Medulla oblongata (tissue), 1 donor: ENCODE data around the gene SRA1.

Experiments used
- DNase-seq: peaks from one replicate; pipeline ENCODE4 v3.0.0-alpha.2; 2015; ENCODE audit errors: extremely low spot score

The SRA1 gene

DNA sequence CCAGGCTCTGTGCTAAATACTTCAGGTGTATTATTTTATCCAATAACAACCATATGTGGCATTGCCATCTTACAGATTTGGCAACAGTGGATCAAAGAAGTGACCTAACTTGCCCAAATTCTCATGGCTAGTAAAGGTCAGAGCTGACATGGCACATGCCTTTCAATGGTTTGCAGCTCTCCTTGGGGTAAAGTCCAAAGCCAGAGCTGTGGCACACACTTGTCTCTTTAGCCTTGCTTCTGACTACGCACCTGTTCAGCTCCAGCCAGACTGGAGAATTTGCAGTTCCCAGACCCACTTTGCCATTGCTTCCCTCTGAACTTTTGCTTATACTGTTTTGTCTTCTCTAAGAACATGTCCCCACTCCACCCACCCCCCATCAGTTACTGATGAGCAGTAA, 13.2 kb upstream of the SRA1 start:
- no peak for DNase-seq

DNA sequence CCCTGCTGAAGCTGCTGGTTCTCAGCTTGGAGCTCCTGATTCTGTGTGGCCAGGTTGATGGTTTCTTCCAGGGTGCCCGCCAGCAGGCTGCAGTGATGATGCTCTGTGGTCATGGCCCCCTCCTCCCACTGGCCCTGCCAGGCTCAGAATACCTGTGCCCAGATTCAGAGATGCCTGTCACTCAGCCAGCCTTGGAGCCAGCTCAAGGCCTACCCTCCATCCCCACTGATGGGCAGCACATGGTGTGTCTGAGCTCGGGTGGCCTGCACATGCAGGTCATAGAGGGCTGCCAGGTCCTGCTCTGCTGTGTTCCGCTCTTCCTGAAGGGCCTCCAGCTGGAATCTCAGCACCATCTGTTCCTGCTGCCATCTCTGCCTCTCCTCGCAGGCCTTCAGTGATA, 12.8 kb upstream of the SRA1 start:
- no peak for DNase-seq

DNA sequence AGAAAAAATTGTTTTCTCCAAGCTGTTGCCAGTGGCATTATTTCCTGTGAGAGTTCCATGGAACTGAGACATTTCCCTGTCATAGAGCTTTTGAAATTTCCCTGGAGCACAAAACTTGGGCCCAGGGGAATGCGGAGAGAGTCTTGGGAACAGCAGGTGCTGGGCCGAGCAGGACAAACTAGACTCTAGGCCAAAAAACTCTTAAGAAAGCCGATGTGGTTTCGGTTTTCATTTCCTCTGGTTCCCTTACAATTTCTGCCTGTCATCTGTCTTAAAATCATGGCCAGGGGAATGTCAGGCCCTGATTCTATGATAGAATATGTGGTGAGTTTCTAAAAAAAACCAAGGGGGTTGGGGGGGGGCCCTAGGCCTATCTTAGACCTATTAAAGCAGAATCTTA, 11.9 kb upstream of the SRA1 start:
- DNase-seq, result peak; percentile 79

DNA sequence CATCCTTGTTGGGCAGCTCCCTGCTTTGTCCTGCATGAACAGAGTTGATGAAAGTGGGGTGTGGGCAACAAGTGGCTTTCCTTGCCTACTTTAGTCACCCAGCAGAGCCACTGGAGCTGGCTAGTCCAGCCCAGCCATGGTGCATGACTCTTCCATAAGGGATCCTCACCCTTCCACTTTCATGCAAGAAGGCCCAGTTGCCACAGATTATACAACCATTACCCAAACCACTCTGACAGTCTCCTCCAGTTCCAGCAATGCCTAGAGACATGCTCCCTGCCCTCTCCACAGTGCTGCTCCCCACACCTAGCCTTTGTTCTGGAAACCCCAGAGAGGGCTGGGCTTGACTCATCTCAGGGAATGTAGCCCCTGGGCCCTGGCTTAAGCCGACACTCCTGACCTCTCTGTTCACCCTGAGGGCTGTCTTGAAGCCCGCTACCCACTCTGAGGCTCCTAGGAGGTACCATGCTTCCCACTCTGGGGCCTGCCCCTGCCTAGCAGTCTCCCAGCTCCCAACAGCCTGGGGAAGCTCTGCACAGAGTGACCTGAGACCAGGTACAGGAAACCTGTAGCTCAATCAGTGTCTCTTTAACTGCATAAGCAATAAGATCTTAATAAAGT, 11.3 kb upstream of the SRA1 start:
- no peak for DNase-seq

DNA sequence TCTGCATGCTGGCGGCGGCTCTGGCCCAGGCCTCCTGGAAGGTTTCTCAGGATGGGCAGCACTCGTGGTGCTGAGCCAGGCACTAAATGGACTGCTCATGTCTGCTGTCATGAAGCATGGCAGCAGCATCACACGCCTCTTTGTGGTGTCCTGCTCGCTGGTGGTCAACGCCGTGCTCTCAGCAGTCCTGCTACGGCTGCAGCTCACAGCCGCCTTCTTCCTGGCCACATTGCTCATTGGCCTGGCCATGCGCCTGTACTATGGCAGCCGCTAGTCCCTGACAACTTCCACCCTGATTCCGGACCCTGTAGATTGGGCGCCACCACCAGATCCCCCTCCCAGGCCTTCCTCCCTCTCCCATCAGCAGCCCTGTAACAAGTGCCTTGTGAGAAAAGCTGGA, 10.6 kb upstream of the SRA1 start:
- DNase-seq, result no peak

DNA sequence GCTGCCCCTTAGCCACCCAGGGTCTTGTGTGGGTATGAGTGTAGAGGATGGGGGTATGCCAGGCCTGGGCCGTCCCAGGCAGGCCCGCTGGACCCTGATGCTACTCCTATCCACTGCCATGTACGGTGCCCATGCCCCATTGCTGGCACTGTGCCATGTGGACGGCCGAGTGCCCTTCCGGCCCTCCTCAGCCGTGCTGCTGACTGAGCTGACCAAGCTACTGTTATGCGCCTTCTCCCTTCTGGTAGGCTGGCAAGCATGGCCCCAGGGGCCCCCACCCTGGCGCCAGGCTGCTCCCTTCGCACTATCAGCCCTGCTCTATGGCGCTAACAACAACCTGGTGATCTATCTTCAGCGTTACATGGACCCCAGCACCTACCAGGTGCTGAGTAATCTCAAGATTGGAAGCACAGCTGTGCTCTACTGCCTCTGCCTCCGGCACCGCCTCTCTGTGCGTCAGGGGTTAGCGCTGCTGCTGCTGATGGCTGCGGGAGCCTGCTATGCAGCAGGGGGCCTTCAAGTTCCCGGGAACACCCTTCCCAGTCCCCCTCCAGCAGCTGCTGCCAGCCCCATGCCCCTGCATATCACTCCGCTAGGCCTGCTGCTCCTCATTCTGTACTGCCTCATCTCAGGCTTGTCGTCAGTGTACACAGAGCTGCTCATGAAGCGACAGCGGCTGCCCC, 10.0 kb upstream of the SRA1 start:
- DNase-seq, result no peak

DNA sequence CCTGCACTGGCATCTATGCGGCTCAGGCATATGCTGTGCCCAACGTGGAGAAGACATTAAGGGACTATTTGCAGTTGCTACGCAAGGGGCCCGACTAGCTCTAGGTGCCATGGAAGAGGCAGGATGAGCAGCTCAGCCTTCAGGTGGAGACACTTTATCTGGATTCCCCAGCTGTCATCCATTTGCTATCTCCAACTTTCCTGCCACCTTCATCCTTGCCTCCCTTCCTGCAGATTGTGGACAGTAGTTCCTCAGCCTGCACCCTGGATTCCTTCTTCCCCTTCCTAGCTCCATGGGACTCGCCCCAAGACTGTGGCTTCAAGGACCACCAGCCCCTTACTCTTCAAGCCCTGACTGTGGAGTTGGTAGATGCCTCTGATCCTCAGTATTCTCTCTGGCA, 9.4 kb upstream of the SRA1 start:
- no peak for DNase-seq

DNA sequence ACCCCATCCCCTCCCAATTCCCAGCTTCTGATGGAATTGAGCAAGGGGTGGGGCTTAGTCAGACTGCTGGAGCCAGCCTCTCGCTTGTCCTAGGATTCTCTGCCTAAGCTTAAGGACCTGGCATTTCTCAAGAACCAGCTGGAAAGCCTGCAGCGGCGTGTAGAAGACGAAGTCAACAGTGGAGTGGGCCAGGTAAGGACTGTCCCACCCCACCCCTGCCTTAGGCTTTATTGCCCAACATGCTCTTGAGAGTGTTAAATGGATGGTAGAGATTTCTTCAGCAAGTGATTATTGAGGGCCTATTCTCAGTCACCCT, 8.5 kb upstream of the SRA1 start:
- no peak for DNase-seq

DNA sequence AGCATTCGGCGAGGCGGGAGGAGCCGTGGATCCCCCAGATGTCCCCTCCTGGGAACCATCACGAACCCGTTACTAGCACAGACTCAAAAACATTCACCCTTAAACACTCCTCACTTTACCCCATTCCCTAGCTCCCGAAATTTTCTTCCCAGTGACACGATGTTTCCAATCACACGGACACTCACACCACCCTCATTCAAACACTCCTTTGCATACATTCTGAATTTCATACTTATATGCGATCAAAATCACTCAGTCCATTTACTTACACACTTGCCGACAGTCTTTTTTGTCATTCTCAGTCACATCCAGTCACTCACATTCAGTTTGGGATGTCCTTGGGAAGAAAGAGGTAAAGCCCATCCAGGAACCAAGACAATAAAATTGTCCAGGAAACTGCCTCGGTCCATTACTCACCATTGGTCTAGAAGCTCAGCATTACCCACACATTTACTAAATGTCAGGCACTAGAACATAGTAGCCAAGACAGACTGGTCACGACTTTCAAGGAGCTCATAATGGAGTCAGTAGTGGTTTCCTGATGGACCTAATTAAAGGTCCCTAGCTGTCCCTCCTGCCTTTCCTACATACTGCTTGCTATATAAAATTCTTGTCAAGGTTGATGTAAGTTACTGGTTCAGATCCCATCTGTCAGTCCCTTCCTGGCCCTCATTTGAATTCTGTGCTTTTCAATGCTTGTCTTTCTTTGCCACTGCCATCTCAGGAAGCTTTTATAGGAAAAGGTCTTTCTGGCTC, 7.9 kb upstream of the SRA1 start:
- DNase-seq, result no peak

DNA sequence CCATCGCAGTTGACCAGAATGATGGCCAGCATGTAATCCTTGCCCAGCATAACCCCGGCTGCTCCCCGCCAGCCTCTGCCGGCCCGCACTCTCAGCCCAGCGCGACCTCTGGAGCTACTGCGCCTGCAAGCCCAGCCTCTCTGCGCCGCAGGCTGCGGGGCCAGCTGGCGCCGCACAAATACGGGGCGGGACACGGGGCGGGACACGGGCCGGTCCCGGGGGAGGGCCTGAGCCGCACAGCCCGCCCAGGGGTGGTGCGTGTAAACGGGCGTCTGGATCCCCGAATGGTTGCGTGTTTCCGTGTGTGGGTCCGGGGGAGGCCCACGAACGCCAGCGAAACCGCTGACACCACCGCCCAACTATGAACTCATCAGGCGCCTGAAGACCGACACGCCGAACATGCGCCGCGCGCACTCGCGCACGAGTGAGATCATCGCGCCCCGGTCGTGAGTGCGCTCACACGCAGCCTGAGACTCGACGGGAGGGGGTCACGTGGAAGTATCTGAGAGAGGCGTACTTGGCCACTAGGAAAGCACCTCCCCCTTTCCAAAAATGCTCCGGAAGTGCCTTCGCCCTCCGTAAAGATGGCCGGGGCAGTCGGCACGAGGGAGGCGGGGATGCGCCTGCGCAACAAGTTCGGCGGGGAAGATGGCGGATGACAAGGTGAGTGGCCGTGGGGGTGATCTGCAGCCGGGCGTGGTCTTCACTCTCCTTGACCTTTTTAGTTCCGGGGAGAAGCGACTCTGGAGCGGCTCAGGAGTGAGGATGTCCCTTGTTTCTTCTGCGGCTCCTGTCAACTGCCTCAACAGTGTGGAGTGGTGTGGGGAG, 7.1 kb upstream of the SRA1 start, which contains the start of the genes APBB3 and SLC35A4:
Gene APBB3, minus strand, starts transcription at position 403 of the 828 bp plus-strand sequence. Its CDS starts 353 bp downstream, at position 50.
Gene SLC35A4, plus strand, starts transcription at position 633 of the 828 bp plus-strand sequence. CDS start 2,342 bp downstream, outside the sequence.
- DNase-seq, result peak; percentile 99

DNA sequence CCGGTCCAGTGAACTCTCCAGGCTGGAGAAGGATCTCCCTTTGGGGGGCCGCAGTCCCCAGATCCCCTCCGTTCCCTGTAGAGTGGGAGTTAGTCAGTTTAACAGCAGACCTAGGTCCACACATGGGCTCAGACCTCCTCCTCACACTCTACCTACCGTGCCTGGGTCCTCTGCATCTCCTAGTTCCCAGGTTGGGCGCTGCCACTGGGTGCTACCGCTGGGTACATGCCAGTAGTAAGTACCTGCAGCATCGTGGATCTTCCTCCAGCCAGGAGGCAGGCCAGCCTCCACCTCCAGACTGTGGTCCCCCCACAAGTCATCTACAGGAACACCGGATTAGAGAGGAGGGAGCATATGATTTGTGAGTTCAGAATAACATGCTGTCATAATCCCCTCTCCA, 6.3 kb upstream of the SRA1 start:
- no peak for DNase-seq

DNA sequence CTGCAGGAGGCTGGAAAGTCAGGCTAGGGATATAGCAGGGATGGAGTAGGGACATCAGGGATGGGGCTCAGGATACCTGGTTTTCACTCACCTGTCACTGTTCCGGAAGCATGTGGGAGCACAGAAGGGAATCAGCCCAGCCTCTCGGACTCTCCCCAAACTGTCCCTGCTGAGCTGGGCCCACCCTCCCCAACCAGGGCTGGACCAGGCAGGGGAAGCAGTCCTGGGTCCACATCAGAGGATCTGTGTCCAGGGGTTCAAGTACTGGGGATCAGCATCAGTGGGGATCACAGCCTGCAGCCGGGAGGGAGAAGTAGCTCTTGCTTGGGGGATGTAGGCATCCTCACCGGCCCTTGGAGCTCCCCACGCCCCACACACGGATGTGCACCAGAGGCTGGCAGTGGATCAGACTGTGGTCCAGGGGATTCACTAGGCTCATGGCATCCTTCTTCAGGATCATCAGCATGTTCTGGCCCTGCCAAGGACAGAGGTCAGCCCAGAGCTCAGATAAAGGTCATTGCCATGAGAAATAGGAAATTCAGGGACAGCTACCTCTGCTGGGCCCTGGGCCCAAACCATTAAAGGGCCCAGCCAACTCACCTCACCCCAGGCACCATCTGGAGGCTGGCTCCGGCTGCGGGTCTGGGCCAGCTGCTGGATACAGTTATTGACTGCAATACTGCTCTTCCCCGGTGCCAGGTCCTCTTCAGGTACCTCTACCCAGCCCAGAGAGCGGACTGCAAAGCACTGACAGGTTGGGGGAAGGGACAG, 4.7 kb upstream of the SRA1 start:
- no peak for DNase-seq

DNA sequence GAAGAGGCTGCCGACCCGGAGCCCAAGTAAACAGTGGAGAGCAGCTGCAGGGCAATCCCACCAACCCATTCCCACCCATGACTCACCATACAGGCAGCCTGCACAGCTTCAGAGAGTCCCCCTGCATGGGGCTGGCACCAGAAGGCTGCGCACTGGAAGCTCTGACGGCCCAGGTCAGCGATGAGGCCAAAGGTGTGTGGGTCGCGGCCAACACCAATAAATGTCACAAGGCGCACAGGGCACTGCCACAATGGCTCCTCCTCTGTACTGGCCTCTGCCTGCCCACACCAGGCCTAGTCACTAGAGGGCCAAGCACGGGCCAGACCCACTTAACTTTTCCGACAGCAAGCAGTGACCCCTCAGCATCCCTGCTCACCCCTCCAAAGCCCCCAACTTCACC, 3.0 kb upstream of the SRA1 start:
- no peak for DNase-seq

DNA sequence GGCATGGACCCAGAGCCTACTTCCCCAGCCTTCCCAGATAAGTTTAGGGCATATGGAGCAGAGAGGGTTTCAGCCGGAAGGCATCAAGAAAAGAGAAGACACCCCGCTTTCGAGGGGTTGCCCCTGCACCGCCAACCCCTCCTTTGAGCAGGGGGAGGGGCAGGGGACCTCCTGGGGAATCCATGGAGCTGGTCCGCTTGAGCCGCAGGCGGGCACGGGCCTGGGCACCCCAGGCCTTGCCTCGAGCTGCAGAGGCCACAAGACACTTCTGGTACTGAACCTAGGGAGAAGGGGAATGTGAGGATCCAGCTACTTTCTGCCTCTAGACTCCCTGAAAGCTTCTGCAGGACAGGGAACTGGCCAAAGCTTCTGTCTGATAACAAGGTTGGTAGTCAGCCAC, 1.3 kb upstream of the SRA1 start:
- DNase-seq, result no peak

DNA sequence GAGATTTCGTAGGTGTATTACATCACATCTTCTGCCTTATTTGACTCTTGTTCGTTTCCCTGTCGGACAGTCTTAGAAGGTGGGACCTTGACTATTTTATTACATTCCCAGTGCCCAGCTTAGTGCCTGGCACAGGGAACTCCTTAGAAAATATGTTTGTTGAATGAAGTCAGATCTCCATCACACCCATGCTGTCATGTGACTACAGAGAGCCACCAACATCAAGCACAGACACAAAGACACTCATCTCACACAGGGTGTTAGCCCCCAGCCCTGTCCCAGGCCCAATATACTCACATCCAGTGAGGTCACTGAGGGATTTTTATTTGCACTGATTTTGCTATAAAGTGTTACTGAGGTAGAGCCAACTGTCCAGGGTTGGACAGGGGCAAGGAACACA, 692 bp upstream of the SRA1 start:
- DNase-seq, result no peak

DNA sequence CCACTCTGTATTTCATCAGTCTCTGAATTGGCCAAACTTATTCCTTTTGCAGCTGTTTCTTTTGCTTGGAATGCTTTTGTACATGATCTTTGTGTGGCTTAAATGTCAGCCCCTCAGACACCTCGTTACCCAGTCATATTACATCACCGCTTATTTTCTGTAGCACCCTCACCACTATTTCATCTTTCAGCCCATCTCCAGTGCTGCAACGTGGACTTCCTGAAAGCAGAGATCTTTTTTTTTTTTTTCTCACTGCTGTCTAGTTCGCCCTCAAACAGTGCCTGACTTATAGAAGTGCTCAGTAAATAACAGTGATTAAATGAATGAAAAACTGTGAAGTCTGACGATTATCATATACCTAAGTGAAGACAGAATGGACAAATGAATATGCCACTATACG, 835 bp downstream of the SRA1 start:
- no peak for DNase-seq

DNA sequence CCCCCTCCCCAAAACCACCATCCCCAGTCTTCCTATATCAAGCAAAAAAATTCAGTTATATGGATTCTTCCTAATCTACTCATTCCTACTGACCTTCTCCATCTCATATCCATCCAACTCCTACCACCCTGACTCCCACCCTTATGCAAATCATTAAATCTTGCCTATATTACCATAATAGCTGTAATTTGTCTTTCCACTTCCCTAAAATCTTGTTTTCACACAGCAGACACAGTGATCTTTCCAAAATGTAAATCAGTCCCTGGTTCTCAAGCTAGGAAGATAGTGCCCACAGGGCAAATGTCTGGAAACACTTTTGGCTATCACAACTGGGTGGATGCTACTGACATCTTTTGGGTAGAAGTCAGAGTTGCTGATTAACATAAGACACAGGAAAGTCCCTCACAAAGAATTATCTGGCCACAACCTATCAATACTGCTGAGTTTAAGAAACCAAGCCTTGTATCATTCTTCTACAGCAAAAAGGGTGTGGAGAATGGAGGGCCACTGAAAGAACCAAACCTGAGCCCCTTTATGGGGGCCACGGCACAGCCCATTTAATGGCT, 1.4 kb downstream of the SRA1 start:
- no peak for DNase-seq

DNA sequence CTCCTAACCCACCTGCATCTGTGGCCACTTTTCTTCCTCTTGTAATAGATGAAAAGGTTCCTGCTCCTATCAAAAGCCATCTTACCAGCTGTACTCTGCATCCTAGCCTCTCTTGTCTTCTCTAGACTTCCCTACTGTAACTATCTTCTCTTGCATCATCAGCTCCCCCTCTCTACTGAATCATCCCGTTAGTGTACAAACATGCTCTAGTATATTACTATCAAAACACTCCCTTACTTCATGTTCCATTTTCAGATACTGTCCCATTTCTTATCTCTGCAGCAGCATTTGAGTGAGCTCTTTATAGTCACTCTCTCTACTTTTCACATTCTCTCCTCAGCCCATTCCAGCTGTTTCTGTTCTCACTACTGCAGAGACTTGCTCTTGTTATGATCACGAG, 2.8 kb downstream of the SRA1 start:
- no peak for DNase-seq

DNA sequence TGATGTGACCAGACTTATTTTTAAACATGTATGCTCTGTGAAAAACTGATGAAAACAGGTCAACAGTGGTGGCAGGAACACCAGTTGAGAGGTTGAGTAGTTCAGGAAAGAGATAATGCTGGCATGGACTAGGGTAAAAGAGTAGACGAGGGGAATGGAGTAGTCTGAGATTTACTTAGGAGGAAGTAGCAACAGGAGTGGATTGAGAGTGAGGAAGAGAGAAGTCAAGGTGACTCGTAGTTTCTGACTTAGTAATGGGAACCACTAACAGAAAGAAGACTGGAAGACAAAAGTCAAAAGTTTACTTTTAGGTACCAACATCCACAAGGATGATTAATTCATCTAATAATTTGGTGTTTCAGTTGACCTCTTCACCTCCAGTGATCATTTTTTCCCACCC, 3.6 kb downstream of the SRA1 start:
- no peak for DNase-seq

DNA sequence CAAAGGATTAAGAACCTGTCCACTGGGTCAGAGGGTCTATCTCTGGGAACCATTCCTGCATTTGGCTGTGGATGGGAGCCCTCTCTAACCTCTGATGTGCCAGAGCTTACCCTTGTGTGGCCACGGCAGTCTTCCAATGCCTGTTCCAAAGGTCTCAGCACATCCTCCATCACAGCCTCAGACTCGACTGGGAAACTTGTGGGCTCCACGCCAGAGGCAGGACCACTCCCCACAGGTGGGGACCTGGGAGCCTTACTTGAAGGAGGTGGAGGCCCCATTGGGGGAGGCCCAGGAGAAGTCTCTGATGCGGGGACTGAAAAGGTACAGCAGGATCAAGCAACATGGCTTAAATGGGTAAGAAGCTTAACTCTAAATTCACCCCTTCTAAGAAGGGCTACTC, 5.4 kb downstream of the SRA1 start:
- DNase-seq, result no peak
